ENCODE data around the gene R3HDM1.

DNA sequence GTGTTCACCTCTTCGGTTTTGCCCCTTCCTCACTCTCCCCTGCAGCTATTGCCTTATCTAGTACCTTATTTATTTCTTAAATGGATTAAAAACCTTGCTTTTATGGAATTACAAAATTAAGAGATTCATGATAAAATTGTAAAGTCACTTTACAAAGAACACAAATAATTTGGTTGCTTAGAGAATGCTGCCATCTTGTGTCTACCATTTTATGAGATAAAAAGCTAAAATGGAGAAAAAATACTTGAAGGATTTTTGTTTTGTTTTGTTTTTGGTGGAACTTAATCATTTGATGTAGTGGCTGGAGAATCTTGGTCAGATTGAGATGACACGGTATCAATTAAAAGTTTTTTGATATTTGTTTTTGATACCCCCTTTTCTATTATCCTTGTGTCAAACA is 69.6 kb downstream of the R3HDM1 start:
- TF ChIP-seq POLR2A (IDR thresholded peaks at IDR 0.05) = no peak
- TF ChIP-seq, protein P1, sequence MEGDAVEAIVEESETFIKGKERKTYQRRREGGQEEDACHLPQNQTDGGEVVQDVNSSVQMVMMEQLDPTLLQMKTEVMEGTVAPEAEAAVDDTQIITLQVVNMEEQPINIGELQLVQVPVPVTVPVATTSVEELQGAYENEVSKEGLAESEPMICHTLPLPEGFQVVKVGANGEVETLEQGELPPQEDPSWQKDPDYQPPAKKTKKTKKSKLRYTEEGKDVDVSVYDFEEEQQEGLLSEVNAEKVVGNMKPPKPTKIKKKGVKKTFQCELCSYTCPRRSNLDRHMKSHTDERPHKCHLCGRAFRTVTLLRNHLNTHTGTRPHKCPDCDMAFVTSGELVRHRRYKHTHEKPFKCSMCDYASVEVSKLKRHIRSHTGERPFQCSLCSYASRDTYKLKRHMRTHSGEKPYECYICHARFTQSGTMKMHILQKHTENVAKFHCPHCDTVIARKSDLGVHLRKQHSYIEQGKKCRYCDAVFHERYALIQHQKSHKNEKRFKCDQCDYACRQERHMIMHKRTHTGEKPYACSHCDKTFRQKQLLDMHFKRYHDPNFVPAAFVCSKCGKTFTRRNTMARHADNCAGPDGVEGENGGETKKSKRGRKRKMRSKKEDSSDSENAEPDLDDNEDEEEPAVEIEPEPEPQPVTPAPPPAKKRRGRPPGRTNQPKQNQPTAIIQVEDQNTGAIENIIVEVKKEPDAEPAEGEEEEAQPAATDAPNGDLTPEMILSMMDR (IDR thresholded peaks at IDR 0.05) = peak; percentile 10 to 42 (median 30)
